Measurements from ENCODE around the gene CRELD1. TPM values are rescaled to one million over a fixed set of nuclear protein-coding genes. Genes with fewer than 3 reads are reported as not detected.
A peak's percentile ranks its signal among the peaks of the same experiment; 100 is the strongest.

The CRELD1 gene
- total RNA-seq, 1 experiment from 2014 or later = 18.7 TPM

- ChIA-PET RAD21 (ENCODE audit: low non-redundant PET in 1 of 2, low total read pairs in 2 of 2, uncharacterized antibody in 2 of 2, unreplicated experiment in 2 of 2) (no interaction called here), CTCF (no interaction called here), POLR2A (no interaction called here)
- intact Hi-C loops (cut with micrococcal nuclease) = no loop called here
- Histone ChIP-seq H3K4me2 (ENCODE audit: low read length) (peak overlapping the region; percentile 96; the same call in 1 of the 2 replicates), H3K36me3 (ENCODE audit: control insufficient read depth in 1 of 2, insufficient read depth in 2 of 2, low read length in 2 of 2) (peaks cover 11 to 17% of the 10 kb centered on the region in 2 experiments; a peak in 3 of 4 replicates), H3K9me3 (ENCODE audit: control insufficient read depth in 1 of 2, insufficient read depth in 1 of 2, low read depth in 1 of 2, low read length in 2 of 2) (no peaks in the 10 kb centered on the region), H3K9me2 (ENCODE audit: insufficient read depth) (no peaks in the 10 kb centered on the region), H4K20me1 (ENCODE audit: insufficient read depth) (no peaks in the 10 kb centered on the region), H3K27me3 (ENCODE audit: insufficient read depth, low read length) (no peaks in the 10 kb centered on the region), H3K4me3 (replicated peaks in 1 of 2; ENCODE audit: low read depth in 1 of 2, low read length in 2 of 2) (no peak overlapping the region), H3K27ac (ENCODE audit: low read depth, low read length) (no peak overlapping the region), H3K9ac (ENCODE audit: low read length) (no peak overlapping the region), H2AFZ (ENCODE audit: low read depth, low read length, poor library complexity, severe bottlenecking) (no peak overlapping the region), H3K4me1 (ENCODE audit: control insufficient read depth in 1 of 2, insufficient read depth in 2 of 2, low read length in 2 of 2) (peaks cover 11 to 38% of the 10 kb centered on the region in 2 experiments), H3K79me2 (ENCODE audit: insufficient read depth, low read length) (peaks cover 36% of the 10 kb centered on the region)
- BruUV-seq (replicated peaks) = no TSS peak
- DNase-seq (ENCODE audit: low read depth, low spot score) = no peak
- TF ChIP-seq MAX (IDR thresholded peaks at IDR 0.05) = no peak
- TF ChIP-seq FOSL1 (IDR thresholded peaks at IDR 0.05; ENCODE audit: low read depth) = no peak
- TF ChIP-seq ZFX (IDR thresholded peaks at IDR 0.05) = no peak
- no peak for TF ChIP-seq ELF1 (IDR thresholded peaks at IDR 0.05; ENCODE audit: borderline replicate concordance, low read depth)
- no peak for TF ChIP-seq EZH2phosphoT487 (IDR thresholded peaks at IDR 0.05; ENCODE audit: borderline replicate concordance)
- no peak for TF ChIP-seq ATF3 (IDR thresholded peaks at IDR 0.05)
- TF ChIP-seq CTCF (IDR thresholded peaks at IDR 0.05 in 2 of 3, conservative IDR thresholded peaks at IDR 0.05 in 1 of 3; ENCODE audit: borderline replicate concordance in 1 of 3, insufficient read depth in 1 of 3, low read depth in 2 of 3, low read length in 2 of 3) = no peak
- TF ChIP-seq TCF7L2 (IDR thresholded peaks at IDR 0.05; ENCODE audit: borderline replicate concordance, extremely low read depth, insufficient read depth, insufficient read length) = no peak
- no peak for TF ChIP-seq YY1 (IDR thresholded peaks at IDR 0.05; ENCODE audit: extremely low read depth, insufficient replicate concordance, low read depth, low read length)
- no peak for TF ChIP-seq RAD21 (IDR thresholded peaks at IDR 0.05; ENCODE audit: low read depth)
- TF ChIP-seq POLR2AphosphoS5 (IDR thresholded peaks at IDR 0.05; ENCODE audit: low read depth, low read length) = no peak
- TF ChIP-seq CBX3 (IDR thresholded peaks at IDR 0.05; ENCODE audit: low read depth) = no peak
- TF ChIP-seq SIN3A (IDR thresholded peaks at IDR 0.05; ENCODE audit: low read depth) = no peak
- TF ChIP-seq ZBTB33 (IDR thresholded peaks at IDR 0.05; ENCODE audit: extremely low read depth, insufficient replicate concordance, low read length) = no peak
- TF ChIP-seq SP1 (IDR thresholded peaks at IDR 0.05; ENCODE audit: low read depth) = no peak
- no peak for ATAC-seq
These were observed 44.2 kb upstream of the CRELD1 start for GRCh38 chr3:9889405-9889804.

All from HCT116 (cell line).